HG03565 (cell line): Measurements from ENCODE around the gene MAPKAP1.
A peak's percentile ranks its signal among the peaks of the same experiment; 100 is the strongest.

Experiments
- ATAC-seq: cut with Tn5 transposase; IDR thresholded peaks from one replicate; pipeline ENCODE4 v1.9.1; 2021; ENCODE audit warnings: mild to moderate bottlenecking, moderate library complexity; ENCODE audit not compliant: unreplicated experiment

MAPKAP1 gene

GRCh38 chr9:125517577-125517976 lies 189.4 kb downstream of the MAPKAP1 start:
- ATAC-seq = no peak

DNA sequence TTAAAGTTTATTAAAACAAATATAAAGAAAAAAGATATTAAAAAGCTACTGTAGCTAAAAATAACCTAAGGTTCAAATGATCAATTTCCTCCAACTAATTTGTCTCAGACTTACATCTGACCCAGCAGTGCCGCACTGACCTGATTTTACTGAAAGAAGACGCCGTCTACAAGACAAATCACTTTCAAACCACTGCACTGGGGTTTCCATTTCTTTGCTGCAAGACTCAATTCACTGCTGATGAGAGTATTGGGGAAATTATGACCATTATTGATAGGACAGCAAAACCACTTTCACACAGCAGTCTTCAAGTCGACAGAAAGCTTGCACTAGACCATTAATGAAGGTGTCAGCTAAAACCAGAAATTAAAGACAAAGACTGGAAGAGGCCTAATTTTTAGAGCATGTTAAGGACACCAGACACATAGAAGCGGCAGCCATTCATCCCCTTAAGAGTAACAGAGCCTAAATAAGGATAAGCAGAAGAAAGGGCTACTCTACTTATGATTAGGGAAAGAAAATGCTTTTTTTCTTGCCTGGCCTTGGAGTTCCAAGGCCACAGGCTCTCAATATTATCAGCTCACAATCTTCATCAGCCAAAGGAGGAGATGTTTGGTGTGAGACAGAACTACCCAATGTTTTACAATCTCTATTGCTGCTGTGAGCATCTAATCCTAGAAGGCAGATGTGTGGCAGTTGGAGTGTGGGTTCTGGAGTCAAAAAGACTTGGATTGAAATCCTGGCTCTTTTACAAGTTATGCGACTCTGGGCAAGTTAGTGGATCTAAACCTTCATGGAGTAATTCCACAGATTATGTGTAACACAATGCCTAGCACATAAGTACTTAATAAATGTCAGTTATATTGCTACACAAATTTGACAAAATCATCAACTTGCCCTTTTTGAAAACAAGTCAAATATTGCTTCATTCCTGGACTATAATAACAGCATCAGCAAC lies 190.7 kb downstream of the MAPKAP1 start:
- no peak for ATAC-seq

DNA sequence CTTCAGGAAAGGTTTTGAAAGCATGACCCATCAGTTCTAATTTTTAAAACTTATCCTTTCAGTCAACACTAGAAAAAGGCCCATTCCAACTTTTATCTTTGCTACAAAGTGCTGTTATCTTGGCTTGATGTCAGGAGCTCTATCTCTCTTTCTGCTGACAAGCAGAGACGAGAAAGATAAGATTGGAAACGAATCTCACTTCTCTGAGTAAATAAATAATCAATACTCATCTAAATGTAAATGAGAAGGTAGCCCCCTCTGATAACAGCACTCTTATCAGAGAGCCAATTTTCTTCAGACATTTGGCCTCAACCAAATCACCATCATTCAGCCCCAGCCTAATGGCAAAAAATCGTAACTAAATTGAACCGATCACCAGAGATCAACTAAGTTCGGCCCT lies 191.7 kb downstream of the MAPKAP1 start:
- no peak for ATAC-seq

DNA sequence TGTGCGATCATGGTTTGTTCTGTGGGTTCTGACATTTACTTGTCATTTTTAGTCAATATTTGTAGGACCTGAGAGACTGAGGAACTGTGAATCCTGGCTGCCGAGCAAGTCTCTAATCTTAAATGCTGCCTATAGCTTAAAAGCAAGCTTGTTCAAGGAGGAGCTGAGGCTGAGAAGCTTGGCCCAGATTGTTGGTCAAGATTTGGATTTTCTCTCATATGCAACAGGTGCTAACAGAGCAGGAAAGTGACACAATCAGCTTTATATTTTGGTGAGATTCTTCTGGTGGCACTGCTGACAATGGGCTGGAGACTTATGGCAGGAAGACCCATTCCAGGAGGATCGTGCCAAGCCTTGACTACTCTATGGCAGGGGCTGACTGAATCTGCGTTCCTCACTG lies 192.5 kb downstream of the MAPKAP1 start:
- no peak for ATAC-seq

DNA sequence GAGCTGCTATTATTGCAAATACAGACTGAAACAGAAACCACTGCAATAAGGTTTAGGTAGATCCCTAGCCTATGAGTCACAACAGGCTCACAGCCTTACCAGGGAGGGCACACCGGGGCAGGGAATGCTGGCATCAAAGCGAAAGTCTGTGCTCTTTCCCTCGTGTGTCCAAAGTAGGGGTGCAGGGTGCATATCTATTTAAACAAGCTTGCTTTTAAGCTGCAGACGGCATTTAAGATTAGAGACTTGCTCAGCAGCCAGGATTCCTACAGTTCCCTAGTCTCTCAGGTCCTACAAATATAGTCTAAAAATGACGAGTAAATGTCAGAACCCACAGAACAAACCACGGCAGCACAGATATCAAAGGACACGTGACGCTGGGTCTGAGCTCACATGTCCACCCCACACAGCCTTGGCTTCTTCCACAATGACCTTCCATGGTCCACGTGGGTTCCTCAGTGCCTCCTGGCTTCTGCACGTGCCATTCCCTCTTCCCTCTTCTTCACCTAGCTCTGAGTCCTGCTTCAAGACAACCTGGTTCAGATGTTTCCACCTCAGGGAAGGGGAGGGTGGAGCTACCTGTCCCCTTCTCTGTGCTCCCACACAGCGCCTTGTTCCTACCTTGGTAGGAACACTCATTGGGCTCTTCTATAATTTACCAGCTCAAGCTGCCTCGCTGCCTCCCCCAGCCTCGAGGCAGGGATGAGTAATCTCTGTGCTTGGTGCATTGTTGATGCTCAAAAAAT lies 193.2 kb downstream of the MAPKAP1 start:
- peak; percentile 85 for ATAC-seq

DNA sequence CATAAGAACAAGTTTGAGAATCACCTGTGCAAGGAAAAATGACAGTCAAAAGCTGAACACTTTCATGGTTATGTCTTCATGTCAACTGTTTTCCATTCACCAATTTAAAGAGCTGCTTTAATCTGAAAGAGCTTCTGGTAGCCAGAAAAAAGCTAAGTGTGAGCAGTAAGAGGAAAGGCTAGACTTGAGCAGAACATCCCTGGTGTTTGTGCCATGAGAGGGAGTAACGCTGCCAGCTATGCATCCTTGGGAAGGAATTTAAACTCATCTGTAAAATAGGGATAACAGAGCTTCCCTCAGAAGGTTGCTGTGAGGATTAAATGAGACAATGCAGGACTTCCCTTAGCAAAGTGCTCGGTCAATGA lies 193.7 kb downstream of the MAPKAP1 start:
- no peak for ATAC-seq

- ATAC-seq = no peak
Observed at GRCh38 chr9:125511789-125512660, 195.0 kb downstream of the MAPKAP1 start.

DNA sequence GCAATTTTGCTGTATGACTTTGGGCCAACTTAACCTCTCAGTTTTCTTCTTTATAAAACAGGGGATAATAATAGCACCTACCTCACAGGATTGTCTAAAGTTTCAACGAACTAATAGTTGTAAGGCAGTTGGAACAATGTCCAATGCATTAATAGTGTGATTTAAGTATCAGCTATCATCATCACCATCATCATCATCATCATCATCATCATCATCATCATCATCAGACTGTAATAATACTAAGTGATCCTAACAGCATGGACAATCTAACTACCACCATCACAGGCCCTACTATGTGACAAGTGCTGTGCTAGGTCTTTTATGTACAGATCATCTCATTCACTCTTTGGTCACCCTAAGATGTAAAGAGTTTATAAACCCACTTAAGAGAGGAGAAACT lies 196.0 kb downstream of the MAPKAP1 start:
- no peak for ATAC-seq

DNA sequence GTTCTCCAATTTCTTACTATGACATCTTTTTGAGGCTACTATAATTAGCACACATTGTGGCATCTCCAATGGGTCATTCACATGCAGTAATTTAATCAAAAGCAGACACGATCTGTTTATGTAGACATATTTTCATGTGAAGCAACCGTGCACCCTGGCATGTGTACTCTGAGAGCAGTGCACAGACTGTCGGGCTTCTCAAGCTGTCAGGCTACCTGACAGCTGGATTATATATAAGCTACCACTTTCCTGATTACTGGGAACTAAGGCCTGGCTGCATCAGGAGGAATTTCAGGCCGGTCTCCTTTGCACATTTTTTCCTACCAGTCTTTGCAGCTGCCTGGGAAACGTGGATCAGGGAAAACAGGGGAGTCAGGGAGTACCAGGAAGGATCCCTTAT lies 197.5 kb downstream of the MAPKAP1 start:
- ATAC-seq = no peak

DNA sequence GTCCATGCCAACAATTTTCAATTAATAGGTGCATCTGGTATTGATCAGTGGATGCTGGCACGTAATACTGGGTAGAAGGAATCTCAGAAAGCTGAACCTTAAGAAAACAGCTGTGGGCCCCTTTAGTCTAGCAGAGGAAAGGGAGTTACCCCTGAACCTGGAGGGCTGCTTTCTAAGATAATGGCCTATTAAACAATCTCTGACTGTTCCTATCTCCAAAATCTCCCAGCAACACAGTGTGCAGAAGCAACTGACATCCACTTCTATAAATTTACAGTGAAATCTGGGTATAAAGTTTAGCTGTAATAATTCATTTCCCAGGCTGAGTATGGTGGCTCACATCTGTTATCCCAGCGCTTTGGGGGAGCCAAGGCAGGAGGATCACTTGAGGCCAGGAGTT lies 198.8 kb downstream of the MAPKAP1 start:
- no peak for ATAC-seq

GRCh38 chr9:125507226-125507625 lies 199.8 kb downstream of the MAPKAP1 start:
- no peak for ATAC-seq

DNA sequence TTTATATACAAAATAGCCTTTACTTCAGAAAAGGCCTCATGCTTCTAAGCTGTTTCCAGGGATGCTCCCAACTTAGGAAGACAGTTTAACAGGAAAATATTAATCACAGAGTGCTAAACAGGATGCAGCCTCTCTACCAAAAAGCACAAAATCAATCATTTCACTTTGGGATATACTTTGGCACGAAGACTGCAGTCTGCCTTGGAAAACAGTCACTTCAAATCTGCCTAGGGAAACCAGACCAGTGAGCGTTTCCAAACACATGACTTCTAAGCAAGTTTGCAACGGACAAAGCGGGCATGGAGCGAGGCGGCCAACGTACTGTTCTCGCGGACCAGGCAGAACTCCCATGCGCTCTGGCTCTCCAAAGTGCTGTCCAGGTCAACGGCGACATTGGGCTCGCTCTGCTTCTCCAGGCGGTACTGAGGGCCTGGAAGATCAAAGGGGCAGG lies 201.0 kb downstream of the MAPKAP1 start:
- ATAC-seq = no peak

GRCh38 chr9:125504616-125505015 lies 202.4 kb downstream of the MAPKAP1 start:
- no peak for ATAC-seq

GRCh38 chr9:125497906-125498305 lies 209.1 kb downstream of the MAPKAP1 start:
- ATAC-seq = no peak

DNA sequence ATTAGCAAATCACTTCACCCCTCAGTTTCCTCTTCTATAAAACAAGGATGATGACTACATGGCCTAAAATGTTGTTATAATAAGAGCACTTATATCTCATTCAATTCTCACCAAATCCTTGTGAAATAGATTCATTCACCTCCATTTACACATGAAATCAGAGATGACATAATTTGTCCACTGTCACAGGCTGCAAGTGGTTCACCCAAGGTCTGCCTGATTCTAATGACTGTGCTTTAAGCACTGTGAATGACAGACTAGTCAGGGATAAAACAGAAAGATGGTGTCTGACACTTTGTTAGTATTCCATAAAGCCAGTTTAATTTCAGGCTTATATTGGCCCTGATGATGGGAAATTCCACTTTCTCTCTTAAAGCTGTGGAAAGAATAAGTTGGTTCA lies 209.5 kb downstream of the MAPKAP1 start:
- no peak for ATAC-seq

DNA sequence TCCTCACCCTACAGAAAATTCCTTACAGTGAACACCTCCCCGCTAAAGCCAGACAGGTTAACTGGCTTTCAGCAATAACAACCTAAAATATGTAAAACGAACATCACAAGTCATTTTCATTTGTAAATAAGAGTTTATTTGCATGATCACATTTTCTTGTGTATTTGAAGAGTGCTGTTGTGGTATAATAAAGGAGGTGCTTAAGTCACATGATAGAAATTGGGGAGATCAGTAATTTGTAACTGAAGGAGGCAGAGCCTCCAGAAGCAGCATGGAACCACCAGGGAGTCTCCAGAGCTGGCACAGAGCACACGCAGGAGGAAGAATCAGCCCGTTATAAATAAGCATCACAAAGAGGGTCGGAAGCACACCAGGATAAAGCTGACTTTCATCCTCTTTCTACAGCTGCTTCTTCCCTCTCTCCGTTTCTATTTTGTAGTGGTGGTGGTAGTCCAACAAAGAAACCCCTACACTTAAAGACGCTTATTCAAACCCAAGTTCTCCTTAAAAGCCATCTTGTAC lies 210.6 kb downstream of the MAPKAP1 start:
- ATAC-seq = no peak

DNA sequence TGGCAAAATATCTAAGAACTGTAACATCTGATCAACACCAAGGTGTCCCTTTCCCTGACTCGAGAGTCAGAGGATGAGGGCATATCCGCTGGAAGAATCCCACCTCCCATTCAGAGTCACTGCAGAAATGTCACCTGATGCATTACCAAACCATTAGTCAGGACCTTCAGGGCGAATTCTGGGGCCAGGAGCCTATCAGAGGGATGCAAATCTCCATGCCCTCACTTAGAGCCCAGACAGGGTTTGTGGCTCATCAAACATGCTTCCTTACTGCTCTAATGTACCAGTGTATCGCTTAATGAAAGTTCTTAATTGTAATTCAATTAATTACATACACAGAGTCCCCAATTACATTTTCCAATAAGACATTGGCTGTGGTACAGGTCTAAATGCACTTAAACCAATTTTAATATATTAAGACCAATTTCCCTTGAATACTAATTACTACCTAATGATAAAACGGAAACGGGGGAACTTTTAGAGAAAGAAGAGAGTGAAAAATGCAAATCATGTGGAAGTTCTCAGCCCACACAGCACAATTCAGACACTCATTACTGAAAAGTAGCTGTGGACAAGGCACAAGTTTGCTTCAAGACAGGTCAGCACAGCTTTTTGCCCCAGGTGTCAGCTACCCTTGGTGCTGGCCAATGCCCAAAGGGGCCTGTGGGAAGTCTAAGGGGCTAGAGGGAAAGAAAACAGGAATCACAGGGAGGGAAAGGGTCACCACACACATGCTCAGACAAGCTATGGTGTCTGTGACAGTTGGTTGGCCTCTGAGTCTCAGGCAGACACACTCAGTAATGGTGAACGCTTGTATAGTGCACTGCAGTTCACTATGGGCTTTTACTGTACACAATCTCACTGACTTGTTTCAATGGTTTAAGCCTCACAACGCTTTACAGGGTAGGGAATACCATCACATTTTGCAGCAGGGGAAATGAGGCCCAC lies 211.6 kb downstream of the MAPKAP1 start:
- peak; percentile 43 for ATAC-seq

- ATAC-seq = no peak
Observed at GRCh38 chr9:125494653-125494915, 212.4 kb downstream of the MAPKAP1 start.

- ATAC-seq = no peak
Observed at GRCh38 chr9:125493881-125494652, 212.9 kb downstream of the MAPKAP1 start.
